ENCODE results near the gene EARS2. TPM values are rescaled to one million over a fixed set of nuclear protein-coding genes. Genes with fewer than 3 reads are reported as not detected.

Gene EARS2
- polyA plus RNA-seq, 1 donor from 2014 or later, result 22.2 TPM

GRCh38 chr16:23527961-23528643 is 29.0 kb downstream of the EARS2 start:
- Histone ChIP-seq H3K9me3 (ENCODE audit: low read length) (no peaks in the 10 kb centered on the region), H3K27ac (ENCODE audit: low read length) (no peak overlapping the region), H3K79me2 (replicated peaks; ENCODE audit: insufficient read depth, low read length) (no peaks in the 10 kb centered on the region), H3K9me2 (ENCODE audit: insufficient read depth, low read length) (no peaks in the 10 kb centered on the region), H3F3A (ENCODE audit: insufficient read depth, low read length, poor library complexity, severe bottlenecking) (no peaks in the 10 kb centered on the region), H3K4me2 (ENCODE audit: low read length) (no peak overlapping the region), H3K9ac (ENCODE audit: low read length) (no peak overlapping the region), H3K4me3 (ENCODE audit: low read length) (no peak overlapping the region), H3K27me3 (ENCODE audit: insufficient read depth, low read depth, low read length) (no peaks in the 10 kb centered on the region), H4K20me1 (ENCODE audit: insufficient read depth) (no peaks in the 10 kb centered on the region), H3K36me3 (ENCODE audit: insufficient read depth, low read length) (no peaks in the 10 kb centered on the region), H2AFZ (ENCODE audit: low read depth, low read length) (no peak overlapping the region)
- TF ChIP-seq EP300 (conservative IDR thresholded peaks at IDR 0.05; ENCODE audit: poor library complexity, severe bottlenecking) (no peak), EZH2 (IDR thresholded peaks at IDR 0.05; ENCODE audit: borderline replicate concordance, insufficient read depth, low read length, poor library complexity, severe bottlenecking) (no peak), MXI1 (conservative IDR thresholded peaks at IDR 0.05; ENCODE audit: poor library complexity, severe bottlenecking) (no peak), CTCF (IDR thresholded peaks at IDR 0.05; ENCODE audit: poor library complexity, severe bottlenecking) (no peak), SMC3 (conservative IDR thresholded peaks at IDR 0.05; ENCODE audit: poor library complexity) (no peak), TAF1 (IDR thresholded peaks at IDR 0.05; ENCODE audit: low read depth) (no peak), RAD21 (conservative IDR thresholded peaks at IDR 0.05) (no peak), POLR2AphosphoS5 (IDR thresholded peaks at IDR 0.05) (no peak), REST (IDR thresholded peaks at IDR 0.05; ENCODE audit: borderline replicate concordance) (no peak)

- no peak overlapping the region for H3K9ac ChIP-seq (ENCODE audit: low read length)
- H3K27me3 ChIP-seq (ENCODE audit: insufficient read depth, low read depth, low read length), result no peaks in the 10 kb centered on the region
- H3K27ac ChIP-seq (ENCODE audit: low read length), result no peak overlapping the region
- no peaks in the 10 kb centered on the region for H3K9me3 ChIP-seq (ENCODE audit: low read length)
- no peak overlapping the region for H3K4me2 ChIP-seq (ENCODE audit: low read length)
- H3F3A ChIP-seq (ENCODE audit: insufficient read depth, low read length, poor library complexity, severe bottlenecking), result no peaks in the 10 kb centered on the region
- H3K9me2 ChIP-seq (ENCODE audit: insufficient read depth, low read length), result no peaks in the 10 kb centered on the region
- no peaks in the 10 kb centered on the region for H3K36me3 ChIP-seq (ENCODE audit: insufficient read depth, low read length)
- no peak for TF ChIP-seq TAF1 (IDR thresholded peaks at IDR 0.05; ENCODE audit: low read depth)
- no peak for TF ChIP-seq REST (IDR thresholded peaks at IDR 0.05; ENCODE audit: borderline replicate concordance)
- TF ChIP-seq EZH2 (IDR thresholded peaks at IDR 0.05; ENCODE audit: borderline replicate concordance, insufficient read depth, low read length, poor library complexity, severe bottlenecking), result no peak
- no peak for TF ChIP-seq RAD21 (conservative IDR thresholded peaks at IDR 0.05)
- no peak for TF ChIP-seq MXI1 (conservative IDR thresholded peaks at IDR 0.05; ENCODE audit: poor library complexity, severe bottlenecking)
- no peak for TF ChIP-seq SMC3 (conservative IDR thresholded peaks at IDR 0.05; ENCODE audit: poor library complexity)
- no peak for TF ChIP-seq CTCF (IDR thresholded peaks at IDR 0.05; ENCODE audit: poor library complexity, severe bottlenecking)
- TF ChIP-seq EP300 (conservative IDR thresholded peaks at IDR 0.05; ENCODE audit: poor library complexity, severe bottlenecking), result no peak
- TF ChIP-seq POLR2AphosphoS5 (IDR thresholded peaks at IDR 0.05), result no peak
- H3K79me2 ChIP-seq (replicated peaks; ENCODE audit: insufficient read depth, low read length), result no peaks in the 10 kb centered on the region
- no peaks in the 10 kb centered on the region for H4K20me1 ChIP-seq (ENCODE audit: insufficient read depth)
- no peak overlapping the region for H3K4me3 ChIP-seq (ENCODE audit: low read length)
- no peak overlapping the region for H2AFZ ChIP-seq (ENCODE audit: low read depth, low read length)
Measured at GRCh38 chr16:23524886-23525285, 32.3 kb downstream of the EARS2 start.
